Osteoblast (primary cell): ENCODE data around the gene POU3F2. TPM values are rescaled to one million over a fixed set of nuclear protein-coding genes. Genes with fewer than 3 reads are reported as not detected.

Source experiments
- DNase-seq: peaks from one replicate; pipeline ENCODE4 v3.0.0; 2011; ENCODE audit warnings: low spot score, mixed read lengths; ENCODE audit not compliant: insufficient read length; ENCODE audit errors: missing footprints
- H2AFZ ChIP-seq: 2 replicates; pipeline ENCODE4 v1.6.0; 2011; ENCODE audit warnings: mild to moderate bottlenecking, low read length
- H3K27ac ChIP-seq: 2 replicates; pipeline ENCODE4 v1.5.1; 2011; ENCODE audit warnings: mild to moderate bottlenecking, low read depth, low read length, moderate library complexity
- H3K27me3 ChIP-seq: 2 replicates; pipeline ENCODE4 v1.6.0; 2012; ENCODE audit warnings: mild to moderate bottlenecking, control low read depth, inconsistent platforms, low read length, moderate library complexity; ENCODE audit not compliant: insufficient read depth
- H3K36me3 ChIP-seq: 2 replicates; pipeline ENCODE4 v1.5.1; 2011; ENCODE audit warnings: mild to moderate bottlenecking, low read length, control low read depth, moderate library complexity; ENCODE audit not compliant: insufficient read depth
- H3K4me1 ChIP-seq: 2 replicates; pipeline ENCODE4 v1.5.1; 2011; ENCODE audit warnings: mild to moderate bottlenecking, low read length, control low read depth, moderate library complexity; ENCODE audit not compliant: insufficient read depth
- H3K4me2 ChIP-seq: 2 replicates; pipeline ENCODE4 v1.6.0; 2011; ENCODE audit warnings: mild to moderate bottlenecking, low read length; ENCODE audit not compliant: insufficient read depth
- H3K4me3 ChIP-seq: fragments of 200-600 bp; sonication (generic); 3 replicates; pipeline ENCODE4 v1.5.1; 2012; ENCODE audit warnings: mild to moderate bottlenecking, low read length, inconsistent platforms; ENCODE audit not compliant: insufficient read depth
- H3K79me2 ChIP-seq: 2 replicates; pipeline ENCODE4 v1.6.0; 2012; ENCODE audit warnings: mild to moderate bottlenecking, low read length, control low read depth, inconsistent platforms; ENCODE audit not compliant: insufficient read depth
- H3K9me3 ChIP-seq: 2 replicates; pipeline ENCODE4 v1.5.1; 2011; ENCODE audit warnings: low read depth, low read length, control low read depth
- H4K20me1 ChIP-seq: 2 replicates; pipeline ENCODE4 v1.6.0; 2012; ENCODE audit warnings: mild to moderate bottlenecking, low read length, control low read depth; ENCODE audit not compliant: insufficient read depth
- total RNA-seq: library from RNA; depleted of rRNA; stranded (reverse); fragments of >200 nt; gene quantifications from 2 replicates; pipeline ENCODE4 v1.2.3, GENCODE V29; 2012
- TF ChIP-seq, protein P1 (sequence below): IDR thresholded peaks from 2 replicates; pipeline ENCODE4 v1.5.1; 2011; ENCODE audit warnings: mild to moderate bottlenecking, low read depth, low read length, moderate library complexity; ENCODE audit errors: extremely low read depth

Gene POU3F2
- total RNA-seq, 1 donor = not detected

GRCh38 chr6:98827295-98828159 lies 6.8 kb upstream of the POU3F2 start:
- H3K27me3 ChIP-seq = peaks cover 91% of the 10 kb centered on the region
- TF ChIP-seq, protein P1, sequence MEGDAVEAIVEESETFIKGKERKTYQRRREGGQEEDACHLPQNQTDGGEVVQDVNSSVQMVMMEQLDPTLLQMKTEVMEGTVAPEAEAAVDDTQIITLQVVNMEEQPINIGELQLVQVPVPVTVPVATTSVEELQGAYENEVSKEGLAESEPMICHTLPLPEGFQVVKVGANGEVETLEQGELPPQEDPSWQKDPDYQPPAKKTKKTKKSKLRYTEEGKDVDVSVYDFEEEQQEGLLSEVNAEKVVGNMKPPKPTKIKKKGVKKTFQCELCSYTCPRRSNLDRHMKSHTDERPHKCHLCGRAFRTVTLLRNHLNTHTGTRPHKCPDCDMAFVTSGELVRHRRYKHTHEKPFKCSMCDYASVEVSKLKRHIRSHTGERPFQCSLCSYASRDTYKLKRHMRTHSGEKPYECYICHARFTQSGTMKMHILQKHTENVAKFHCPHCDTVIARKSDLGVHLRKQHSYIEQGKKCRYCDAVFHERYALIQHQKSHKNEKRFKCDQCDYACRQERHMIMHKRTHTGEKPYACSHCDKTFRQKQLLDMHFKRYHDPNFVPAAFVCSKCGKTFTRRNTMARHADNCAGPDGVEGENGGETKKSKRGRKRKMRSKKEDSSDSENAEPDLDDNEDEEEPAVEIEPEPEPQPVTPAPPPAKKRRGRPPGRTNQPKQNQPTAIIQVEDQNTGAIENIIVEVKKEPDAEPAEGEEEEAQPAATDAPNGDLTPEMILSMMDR = no peak
- no peaks in the 10 kb centered on the region for H3K79me2 ChIP-seq
- DNase-seq = peak; percentile 75
- H3K9me3 ChIP-seq = no peaks in the 10 kb centered on the region
- H3K4me1 ChIP-seq = peaks cover 5% of the 10 kb centered on the region
- H3K4me2 ChIP-seq = no peak overlapping the region
- no peak overlapping the region for H2AFZ ChIP-seq
- no peaks in the 10 kb centered on the region for H4K20me1 ChIP-seq
- no peak overlapping the region for H3K27ac ChIP-seq
- no peaks in the 10 kb centered on the region for H3K36me3 ChIP-seq
- no peak overlapping the region for H3K4me3 ChIP-seq

- Histone ChIP-seq H3K4me3 (no peak overlapping the region), H3K27ac (no peak overlapping the region), H3K36me3 (no peaks in the 10 kb centered on the region), H3K79me2 (no peaks in the 10 kb centered on the region), H4K20me1 (no peaks in the 10 kb centered on the region), H3K27me3 (peaks cover 90% of the 10 kb centered on the region), H3K4me1 (peaks cover 10% of the 10 kb centered on the region), H3K9me3 (no peaks in the 10 kb centered on the region), H3K4me2 (no peak overlapping the region), H2AFZ (no peak overlapping the region)
- peak; percentile 82 for DNase-seq
- TF ChIP-seq, protein P1 = no peak
These were observed 6.1 kb upstream of the POU3F2 start for GRCh38 chr6:98828211-98828788.

GRCh38 chr6:98828941-98829411 lies 5.4 kb upstream of the POU3F2 start:
- peak; percentile 44 for DNase-seq
- Histone ChIP-seq H3K4me3 (no peak overlapping the region), H3K79me2 (no peaks in the 10 kb centered on the region), H2AFZ (no peak overlapping the region), H3K27ac (no peak overlapping the region), H3K36me3 (no peaks in the 10 kb centered on the region), H3K4me1 (peaks cover 15% of the 10 kb centered on the region), H4K20me1 (no peaks in the 10 kb centered on the region), H3K9me3 (no peaks in the 10 kb centered on the region), H3K27me3 (peaks cover 83% of the 10 kb centered on the region), H3K4me2 (no peak overlapping the region)
- TF ChIP-seq, protein P1 = no peak

- no peak overlapping the region for H3K27ac ChIP-seq
- no peak overlapping the region for H2AFZ ChIP-seq
- H3K79me2 ChIP-seq = no peaks in the 10 kb centered on the region
- peaks cover 15% of the 10 kb centered on the region for H3K4me1 ChIP-seq
- TF ChIP-seq, protein P1 = no peak
- H3K4me2 ChIP-seq = no peak overlapping the region
- peak; percentile 30 for DNase-seq
- no peaks in the 10 kb centered on the region for H3K9me3 ChIP-seq
- H3K27me3 ChIP-seq = peaks cover 74% of the 10 kb centered on the region
- H3K4me3 ChIP-seq = no peak overlapping the region
- H3K36me3 ChIP-seq = no peaks in the 10 kb centered on the region
- no peaks in the 10 kb centered on the region for H4K20me1 ChIP-seq
These were observed 4.2 kb upstream of the POU3F2 start for GRCh38 chr6:98830146-98830545.
